ENCODE results near the gene CCT5.

- TF ChIP-seq, protein P1, sequence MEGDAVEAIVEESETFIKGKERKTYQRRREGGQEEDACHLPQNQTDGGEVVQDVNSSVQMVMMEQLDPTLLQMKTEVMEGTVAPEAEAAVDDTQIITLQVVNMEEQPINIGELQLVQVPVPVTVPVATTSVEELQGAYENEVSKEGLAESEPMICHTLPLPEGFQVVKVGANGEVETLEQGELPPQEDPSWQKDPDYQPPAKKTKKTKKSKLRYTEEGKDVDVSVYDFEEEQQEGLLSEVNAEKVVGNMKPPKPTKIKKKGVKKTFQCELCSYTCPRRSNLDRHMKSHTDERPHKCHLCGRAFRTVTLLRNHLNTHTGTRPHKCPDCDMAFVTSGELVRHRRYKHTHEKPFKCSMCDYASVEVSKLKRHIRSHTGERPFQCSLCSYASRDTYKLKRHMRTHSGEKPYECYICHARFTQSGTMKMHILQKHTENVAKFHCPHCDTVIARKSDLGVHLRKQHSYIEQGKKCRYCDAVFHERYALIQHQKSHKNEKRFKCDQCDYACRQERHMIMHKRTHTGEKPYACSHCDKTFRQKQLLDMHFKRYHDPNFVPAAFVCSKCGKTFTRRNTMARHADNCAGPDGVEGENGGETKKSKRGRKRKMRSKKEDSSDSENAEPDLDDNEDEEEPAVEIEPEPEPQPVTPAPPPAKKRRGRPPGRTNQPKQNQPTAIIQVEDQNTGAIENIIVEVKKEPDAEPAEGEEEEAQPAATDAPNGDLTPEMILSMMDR (IDR thresholded peaks at IDR 0.05): no peak
- no peak for TF ChIP-seq POLR2A (IDR thresholded peaks at IDR 0.05)
These were observed 51.2 kb downstream of the CCT5 start for GRCh38 chr5:10301266-10301665.
